ENCODE measurements around the gene ABCB10.
"Not testable (repeated sequence)": the region's sequence is repeated elsewhere in the genome, so short reads cannot be mapped to it uniquely, and the experiment has no call there.

Gene ABCB10

DNA sequence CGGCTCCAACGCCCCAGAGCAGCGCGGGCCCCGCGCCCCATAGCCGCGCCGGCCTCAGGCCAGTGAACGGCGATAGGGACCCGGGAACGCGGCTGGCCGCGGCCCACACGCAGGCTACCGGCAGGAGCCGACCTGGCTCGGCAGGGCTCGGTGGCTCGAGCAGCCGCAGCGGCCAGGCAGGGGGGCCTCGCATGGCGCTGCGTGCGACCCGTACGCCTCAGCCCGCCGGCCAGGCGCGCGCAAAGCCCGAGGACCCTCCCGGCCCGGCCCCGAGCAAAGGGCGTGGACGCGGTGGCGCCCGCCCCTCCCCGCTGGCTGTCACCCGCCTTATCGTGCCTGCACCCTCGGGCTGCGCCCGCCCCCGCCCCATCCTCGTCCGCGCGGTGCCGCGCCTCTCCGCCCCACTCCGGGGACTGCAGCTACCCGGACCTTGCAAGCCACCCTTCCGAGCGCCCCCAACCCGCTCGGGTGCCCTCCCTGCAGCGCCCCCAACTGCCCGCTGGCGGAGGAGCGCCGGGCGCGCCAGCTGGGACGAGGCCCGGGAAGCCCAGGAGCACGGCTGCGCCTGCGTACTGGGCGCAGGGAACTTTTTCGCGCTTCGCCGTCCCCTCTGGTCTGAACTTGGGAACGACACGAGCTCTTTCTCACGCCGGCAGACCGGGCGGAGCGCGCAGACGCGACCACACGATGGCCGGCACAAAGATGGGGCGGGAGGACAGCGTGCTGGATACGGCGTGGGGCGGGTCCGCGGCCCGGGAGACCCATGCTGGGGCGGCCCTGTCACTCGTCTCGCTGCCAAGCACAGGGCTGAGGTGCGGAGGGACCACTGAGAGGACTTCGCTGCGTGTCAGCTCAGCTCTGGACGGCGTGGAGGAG, at the start of gene ABCB10:
Gene ABCB10, minus strand, starts transcription at position 248 of the 876 bp plus-strand sequence. Its CDS starts 55 bp downstream, at position 193.
- DNase-seq = peak; percentile 99

DNA sequence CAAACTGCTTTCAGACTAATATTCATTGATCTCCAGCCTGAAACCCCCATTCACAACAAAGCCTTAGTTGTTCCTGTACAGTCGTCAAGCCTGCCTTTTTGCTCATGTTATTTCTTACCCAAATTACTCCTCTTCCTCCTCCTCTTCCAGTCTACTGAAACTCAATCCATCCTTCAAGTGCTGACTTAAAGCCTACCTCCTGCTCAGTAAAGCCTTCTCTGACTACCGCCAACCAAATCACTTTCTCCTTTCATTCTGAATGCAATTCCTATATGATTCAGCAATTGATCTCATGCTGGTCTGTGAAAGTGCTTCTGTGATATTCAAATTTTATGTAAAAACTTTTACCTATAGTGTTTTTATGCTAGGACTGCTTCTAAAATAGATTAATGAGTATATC, 48.9 kb upstream of the ABCB10 start:
- no peak for DNase-seq

DNA sequence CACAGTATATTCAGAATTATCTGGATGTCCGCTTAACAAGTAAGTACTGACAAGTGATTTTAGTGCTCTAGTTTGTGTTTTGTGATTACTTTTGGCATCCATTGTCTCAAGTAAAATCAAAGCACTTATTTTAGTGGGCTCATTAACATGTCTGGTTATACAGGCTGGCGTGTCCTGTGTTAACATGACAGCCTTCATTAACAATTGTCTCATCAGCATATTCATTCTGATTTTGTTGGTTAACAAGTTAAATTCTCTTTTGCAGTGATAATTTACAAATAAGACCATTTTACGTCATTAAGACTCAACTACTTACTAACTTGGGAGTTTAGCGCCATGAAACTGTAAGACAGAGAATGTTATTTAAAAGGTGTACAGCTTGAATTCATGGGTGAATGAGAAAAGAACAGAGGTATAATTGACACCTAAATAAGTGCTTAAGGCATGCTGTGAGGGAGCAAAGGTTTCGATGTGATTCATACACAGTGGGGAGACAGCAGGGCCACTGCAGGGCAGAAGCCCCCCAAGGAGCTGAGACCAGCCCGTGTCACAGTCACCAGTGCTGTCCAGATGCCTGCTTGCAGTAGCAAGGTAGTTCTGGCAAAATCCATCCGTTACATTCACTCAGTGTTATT, 45.0 kb upstream of the ABCB10 start:
- peak; percentile 70 for DNase-seq

DNA sequence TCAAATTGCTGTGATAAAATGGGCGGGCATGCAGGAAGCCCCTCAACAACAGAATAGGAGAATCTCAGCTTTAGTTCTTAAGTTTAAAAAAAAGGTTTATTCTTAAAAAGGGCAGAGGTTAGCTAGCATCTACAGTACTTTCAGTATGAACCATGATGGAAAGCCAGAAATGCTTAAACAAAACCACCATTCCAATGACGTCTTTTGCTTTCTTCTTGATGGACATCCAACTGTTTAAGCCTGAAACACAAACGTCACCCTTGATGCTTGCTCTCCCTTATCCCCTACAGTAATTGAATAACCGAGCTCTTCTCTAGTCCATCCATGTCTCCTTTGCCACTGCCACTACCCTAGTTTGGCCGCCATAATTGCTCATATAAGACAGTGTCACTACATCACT, 41.7 kb upstream of the ABCB10 start:
- no peak for DNase-seq

DNA sequence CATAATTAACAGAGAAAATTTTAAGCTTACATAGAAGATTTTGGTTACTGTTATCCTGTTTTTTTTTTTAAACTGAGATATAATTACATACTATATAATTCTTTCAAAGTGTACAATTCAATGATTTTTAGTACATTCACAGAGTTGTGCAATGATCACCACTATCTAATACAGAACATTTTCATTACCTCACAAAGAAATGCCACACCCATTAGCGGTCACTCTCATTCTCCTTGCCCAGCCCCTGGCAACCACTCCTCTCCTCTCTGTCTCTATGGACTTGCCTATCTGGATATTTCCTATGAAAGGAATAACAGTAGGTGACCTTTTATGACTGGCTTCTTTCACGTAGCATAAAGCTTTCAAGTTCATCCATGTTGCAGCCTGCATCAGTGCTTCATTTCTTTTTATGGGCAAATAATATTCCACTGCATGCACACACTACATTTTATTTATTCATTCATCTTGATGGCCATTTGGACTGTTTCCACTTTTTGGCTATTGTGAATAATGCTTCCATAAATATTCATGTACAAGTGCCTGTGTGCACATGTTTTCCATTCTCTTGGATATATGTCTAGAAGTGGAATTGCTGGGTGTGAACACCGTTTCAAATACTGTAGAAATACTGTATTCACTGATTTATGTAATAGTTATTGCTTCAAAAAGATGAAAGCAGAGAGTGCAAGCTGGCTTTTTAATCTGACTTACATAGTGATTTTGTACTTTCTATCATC, 40.9 kb upstream of the ABCB10 start:
- no peak for DNase-seq

DNA sequence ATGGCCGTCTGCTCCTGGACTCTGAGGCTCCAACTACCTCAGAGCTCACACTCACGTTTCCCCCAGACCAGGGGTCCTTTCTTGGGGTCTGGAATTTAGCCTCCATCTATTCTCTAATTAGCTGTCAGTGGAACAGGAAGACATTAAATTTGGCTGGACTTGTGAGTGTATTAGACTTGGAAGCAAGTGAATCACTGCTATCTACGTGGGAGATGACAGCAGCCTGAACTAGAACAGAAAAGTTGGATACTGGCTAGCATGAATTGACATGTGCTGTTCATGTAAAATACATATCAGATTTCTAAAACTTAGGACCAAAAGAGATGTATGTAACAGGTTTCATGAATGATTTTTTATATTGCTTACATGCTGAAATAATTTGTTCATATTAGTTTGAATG, 39.4 kb upstream of the ABCB10 start:
- DNase-seq = no peak

DNA sequence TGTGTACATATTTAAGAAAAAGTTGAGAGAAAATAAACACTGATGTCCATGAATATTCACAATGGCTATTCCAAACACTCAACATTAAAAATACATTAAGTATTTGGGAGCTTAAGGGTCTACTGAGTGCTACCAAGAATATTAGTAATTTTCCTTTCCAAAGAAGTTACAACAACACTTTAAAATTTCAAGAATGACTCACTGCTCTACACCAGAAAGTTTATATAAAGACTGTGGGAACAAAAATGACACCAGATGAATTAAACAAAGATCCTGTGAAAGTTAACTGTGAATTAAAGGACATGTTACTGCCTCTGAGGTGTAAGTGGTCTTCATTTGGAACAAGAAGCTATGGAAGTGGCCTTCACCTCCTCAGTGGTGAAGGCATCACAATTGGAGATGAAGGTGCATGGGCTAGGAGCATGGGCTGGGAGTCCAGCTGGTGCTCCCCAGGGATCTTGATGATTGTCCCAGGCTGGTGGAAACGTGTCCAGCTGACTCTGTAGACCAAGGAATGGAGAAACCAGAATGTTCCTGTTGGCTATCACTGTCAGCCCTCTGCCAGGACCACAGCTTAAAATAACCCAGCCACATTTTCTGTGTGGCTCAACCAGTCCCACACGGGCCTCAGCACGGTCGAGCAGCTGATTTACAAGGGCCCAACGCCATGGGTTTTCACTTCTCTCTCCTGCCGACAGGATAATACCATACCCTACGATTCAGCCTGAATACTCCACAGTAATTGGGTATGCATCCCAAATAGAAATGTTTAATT, 38.6 kb upstream of the ABCB10 start:
- DNase-seq = no peak

DNA sequence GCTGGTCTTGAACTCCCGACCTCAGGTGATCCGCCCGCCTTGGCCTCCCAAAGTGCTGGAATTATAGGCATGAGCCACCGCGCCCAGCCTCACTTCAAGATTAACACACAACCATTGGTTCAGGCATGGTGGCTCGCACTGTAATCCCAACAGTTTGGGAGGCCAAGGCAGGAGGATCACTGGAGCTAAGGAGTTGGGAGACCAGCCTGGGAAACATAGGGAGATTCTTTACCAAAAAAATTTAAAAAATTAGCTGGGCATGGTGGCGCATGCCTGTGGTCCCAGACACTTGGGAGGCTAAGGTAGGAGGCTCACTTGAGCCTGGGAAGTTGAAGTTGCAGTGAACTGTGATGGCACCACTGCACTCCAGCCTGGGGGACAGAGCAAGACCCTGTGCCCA, 37.4 kb upstream of the ABCB10 start:
- DNase-seq = not testable (repeated sequence)

DNA sequence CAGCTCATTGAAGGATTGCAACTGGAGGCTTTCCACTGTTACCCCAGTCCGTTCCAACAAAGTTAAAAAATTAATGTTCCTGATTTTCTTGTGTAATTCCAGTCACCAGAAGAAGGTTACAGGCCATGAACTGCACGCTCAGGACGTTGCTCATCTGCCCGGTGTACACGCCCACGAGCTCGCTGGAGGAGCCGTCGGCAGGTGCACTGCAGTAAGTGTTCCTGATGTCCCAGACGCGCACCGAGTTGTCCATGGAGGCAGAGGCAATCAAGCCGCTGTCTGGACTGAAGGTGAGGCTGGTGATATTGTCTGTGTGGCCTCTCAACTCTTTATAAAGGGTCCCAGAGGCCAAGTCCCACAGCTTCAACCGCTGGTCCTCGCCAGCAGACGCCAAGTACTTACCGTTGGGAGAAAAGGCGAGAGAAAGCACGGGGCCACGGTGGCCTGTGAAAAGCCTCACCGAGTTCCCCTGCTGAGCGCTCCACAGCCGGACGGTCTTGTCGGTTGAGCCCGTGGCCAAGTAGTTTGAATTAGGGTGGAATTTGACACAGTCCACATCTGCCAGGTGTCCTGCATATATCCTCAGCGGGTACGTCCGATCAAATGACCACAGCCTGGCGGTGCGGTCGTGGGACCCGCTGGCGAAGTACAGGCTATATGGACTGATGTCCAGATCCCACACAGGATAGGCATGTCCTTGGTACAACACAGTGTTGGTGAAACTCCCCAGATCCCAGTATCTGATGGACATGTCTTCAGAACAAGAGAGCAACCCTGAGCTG, 35.9 kb upstream of the ABCB10 start:
- DNase-seq = no peak

DNA sequence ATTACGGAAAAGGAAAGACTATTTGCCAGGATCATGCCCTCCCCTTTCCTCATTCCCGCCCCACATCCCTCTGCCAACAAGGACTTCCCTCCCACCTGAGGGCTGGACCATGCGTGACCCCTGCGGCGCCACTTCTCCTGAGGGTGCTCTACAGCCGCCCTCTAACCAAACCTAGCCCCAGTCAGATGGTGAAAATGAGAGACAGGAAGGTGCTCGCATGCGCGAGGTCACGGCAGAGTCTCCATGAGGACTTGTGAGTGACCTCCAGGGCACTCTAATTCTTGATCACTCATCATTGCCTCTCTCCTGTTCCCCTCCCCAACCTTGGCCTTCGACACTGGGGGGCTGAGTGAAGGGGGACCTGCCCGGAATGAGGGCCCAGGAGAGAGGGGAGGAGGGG, 35.3 kb upstream of the ABCB10 start:
- no peak for DNase-seq

DNA sequence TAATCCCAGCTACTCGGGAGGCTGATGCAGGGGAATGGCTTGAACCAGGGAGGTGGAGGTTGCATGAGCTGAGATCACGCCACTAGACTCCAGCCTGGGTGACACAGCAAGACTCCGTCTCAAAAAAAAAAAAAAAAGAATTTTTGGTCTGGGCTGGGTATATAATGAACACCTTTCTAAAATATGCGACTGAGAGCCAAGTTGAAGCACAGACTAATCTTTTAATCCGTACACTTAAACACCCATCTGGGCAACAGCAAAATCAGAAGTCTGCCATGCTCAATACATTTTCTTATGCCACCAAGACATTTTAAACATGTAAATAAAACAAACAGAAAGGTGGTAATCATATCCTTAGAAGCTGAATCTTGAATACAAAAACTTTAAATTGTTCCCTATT, 31.6 kb upstream of the ABCB10 start:
- no peak for DNase-seq

DNA sequence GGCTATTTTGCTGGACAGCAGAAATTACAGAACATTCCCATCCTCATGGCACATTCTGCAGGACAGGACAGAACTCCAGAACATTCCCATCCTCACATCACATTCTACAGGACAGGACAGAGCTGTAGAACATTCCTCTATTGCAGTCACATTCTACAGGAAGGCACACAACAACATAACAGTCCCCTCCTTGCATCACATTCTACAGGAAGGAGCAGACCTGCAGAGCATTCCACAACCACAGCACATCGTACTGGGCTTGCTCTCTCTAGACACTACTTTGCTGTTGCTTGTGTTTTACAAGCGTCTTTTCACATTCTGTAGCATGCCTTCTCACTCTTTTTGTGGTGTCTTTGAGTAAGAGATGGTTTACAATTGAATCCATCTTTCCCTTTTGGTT, 26.8 kb upstream of the ABCB10 start:
- DNase-seq = no peak

DNA sequence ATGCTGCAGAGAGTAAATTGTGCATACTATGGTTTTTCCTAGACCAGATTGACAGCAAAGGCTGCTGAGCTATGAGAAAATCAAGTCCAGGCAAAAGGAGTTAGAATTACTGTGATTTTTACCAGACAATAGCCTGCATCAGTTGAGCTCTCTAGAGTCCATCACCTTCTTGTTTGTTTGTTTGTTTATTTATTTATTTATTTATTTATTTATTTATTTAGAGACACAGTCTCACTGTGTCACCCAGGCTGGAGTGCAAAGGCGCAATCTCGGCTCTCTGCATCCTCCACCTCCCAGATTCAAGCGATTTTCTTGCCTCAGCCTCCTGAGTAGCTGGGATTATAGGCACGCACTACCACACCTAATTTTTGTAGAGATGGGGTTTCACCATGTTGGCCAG, 24.2 kb upstream of the ABCB10 start:
- DNase-seq = no peak

DNA sequence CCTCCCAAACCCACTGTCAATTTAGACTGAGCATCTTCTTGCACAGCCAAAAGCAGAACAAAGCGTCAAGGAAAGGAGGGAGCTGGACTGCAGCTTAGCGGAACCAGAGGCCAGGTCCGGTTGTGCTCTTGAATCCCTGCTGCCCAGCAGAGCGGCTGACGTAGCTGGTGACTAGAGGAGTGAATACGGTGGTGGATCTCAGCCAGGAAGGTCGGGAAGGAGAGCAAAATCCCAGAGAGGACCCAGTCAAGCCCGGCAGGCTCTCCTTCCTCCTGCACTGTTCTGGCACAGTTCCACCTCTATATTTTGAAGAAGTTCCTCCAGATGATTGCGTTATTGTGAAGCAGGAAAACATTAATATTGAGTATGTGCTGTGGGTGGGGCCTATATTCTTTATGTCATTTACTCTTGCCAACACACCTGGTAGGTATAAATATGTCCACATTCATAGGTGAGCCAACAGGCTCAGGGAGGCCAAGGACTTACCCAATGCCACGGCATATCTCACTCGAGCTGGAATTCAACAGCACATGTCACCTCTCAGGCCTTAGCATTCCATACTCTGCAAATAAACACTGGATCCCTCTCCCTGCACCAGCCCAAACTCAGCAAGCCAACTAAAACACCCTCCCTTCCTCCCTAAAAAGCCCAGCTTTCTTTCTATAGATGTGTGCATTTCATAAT, 23.6 kb upstream of the ABCB10 start:
- DNase-seq = peak; percentile 66

DNA sequence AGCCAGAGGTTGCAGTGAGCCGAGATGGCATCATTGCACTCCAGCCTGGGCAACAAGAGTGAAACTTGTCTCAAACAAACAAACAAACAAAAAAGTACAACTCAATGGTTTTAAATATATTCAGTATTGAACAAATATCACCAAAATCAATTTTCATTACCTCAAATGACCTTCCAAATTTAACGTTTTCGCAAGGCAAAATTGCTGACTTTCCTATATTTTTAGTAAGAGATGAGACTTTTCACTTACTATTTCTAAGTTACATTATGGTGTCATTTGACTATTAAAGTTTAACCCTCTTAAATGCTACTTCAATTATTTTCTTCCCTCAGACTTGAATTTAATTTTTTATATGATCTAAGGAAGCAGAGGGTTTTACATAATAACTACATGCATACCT, 23.0 kb upstream of the ABCB10 start:
- no peak for DNase-seq

DNA sequence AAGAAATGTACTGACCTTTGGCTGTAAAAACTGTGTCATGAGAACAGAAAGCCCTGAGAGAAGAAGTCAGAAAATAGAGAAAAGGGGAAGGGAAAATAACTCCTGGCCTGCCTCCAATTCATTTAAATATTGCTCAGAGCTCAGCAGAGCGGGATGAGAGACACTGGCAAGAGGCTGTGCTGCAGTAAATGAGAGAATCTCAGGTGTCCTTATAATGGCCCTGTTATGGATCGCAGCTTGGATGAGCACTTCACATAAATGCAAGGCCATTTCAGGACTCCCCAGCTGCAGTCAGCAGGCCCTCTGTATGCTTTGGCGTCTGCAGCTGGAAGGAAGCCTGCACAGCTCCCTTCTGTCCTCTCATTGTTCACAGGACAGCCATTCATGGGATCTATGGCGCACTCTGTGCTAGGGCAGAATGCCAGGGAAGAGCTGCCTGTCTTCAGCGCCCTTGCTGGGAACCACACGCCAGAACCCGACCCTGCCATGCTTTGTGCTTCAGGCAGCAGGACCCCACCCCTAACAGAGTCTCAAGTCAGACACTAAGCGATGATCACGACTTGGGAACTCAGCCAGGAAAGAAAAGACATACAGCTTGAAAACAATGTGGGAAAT, 20.7 kb upstream of the ABCB10 start:
- peak; percentile 95 for DNase-seq

DNA sequence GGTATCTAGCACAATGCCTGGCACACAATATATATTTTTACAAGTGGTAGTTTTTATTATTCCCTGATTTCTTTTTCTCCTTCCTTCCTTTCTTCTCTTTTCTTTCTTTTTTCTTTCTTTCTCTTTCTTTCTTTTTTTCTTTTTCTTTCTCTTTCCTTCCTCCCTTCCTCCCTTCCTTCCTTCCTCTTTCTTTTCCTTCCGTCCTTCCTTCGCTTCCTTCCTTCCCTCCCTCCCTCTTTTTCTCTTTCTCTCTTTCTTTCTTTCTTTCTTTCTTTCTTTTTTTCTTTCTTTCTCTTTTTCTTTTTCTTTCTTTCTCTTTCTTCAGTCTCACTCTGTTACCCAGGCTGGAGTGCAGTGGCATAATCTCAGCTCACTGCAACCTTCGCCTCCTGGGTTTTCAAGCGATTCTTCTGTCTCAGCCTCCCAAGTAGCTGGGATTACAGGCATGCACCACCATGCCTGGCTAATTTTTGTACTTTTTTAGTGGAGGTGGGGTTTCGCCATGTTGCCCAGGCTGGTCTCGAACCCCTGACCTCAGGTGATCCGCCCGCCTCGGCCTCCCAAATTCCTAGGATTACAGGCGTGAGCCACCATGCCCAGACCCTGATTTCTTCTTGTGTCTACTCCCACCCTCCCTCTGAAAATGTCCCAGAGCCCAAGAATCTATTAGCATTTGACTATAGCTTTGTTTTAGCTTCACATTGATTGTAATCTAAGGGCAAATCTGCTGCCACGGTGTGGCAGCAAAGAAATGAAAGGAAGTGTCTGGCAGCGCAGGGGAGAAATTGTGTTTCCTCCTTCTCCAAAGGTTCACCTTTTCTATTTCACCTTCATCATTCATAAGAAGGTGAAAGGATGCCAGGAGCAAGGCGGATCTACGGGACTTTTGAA, 19.9 kb upstream of the ABCB10 start:
- DNase-seq = peak; percentile 47

DNA sequence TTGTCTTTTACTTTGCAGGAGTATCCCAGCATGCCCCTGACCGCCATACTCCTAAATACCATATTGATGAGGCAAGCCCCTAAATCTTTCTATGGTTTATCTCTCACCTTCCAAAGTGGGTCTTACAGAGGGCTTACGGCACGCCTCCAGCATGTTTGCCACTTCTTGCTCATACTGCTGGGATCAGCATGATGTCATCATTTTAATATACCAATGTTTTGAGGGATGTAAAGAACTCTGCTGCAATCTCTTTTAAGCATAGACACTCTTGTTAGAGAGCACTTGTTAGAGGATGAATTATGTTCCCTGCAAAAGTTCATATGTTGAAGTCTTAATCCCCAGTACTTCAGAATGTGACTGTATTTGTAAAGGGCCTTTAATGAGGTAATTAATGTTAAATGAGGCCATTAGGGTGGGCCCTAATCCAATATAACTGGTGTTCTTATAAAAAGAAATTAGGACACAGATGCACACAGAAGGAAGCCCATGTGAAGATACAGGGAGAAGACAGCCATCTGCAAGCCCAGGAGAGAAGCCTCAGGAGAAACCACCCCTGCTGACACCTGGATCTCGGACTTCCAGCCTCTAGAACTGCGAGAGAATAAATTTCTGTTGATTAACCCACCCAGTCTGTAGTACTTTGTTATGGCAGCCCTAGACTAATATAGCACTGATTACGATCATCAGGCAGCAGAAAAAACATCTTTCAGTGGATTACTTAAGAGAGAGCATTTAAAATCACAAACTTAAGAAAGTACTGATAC, 16.4 kb upstream of the ABCB10 start:
- no peak for DNase-seq

DNA sequence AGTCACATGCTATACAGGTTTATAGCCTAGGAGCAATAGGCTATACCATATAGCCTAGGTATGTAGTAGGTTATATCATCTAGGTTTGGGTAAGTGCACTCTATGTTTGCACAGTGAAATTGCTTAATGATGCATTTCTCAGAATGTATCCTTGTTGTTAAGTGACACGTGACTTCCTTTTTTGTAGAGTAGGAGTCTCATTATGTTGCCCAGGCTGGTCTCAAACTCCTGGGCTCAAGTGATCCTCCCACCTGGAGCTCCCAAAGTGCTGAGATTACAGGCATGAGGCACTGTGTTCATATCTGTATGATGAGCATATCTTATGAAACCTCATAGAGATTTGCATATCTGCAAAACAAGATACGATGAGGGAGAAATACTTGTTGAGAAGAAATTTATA, 13.8 kb upstream of the ABCB10 start:
- peak; percentile 95 for DNase-seq

Measured in NCI-H69 (cell line).